Gastrocnemius medialis (tissue), 4 donors: ENCODE measurements around the gene TCF4.

Source experiments
- CTCF ChIP-seq, 5 experiments: fragments of 450-650 bp in 3 of 5; fragments of 200-600 bp in 2 of 5; sonication (generic) in 2 of 5; IDR thresholded peaks in 4 of 5; conservative IDR thresholded peaks in 1 of 5; 1 replicate in 4 of 5; 2 replicates in 1 of 5; pipeline ENCODE4 v1.5.1; 2016 to 2019; ENCODE audit warnings: antibody characterized with exemption in 5 of 5, mild to moderate bottlenecking in 3 of 5, moderate library complexity in 3 of 5
- POLR2A ChIP-seq, 2 donors: fragments of 450-650 bp; IDR thresholded peaks; one replicate each; pipeline ENCODE4 v1.6.1; 2017; ENCODE audit warnings: antibody characterized with exemption in 2 of 2, mild to moderate bottlenecking in 2 of 2, moderate library complexity in 2 of 2

GRCh38 chr18:55353806-55354205 lies 234.2 kb downstream of the TCF4 start:
- TF ChIP-seq CTCF (IDR thresholded peaks at IDR 0.05 in 4 of 5, conservative IDR thresholded peaks at IDR 0.05 in 1 of 5): no peak
- no peak for TF ChIP-seq POLR2A (IDR thresholded peaks at IDR 0.05)
